Mesenchymal stem cell (in vitro differentiated cells and primary cell): ENCODE results near the gene DNAI2.

Experiments used
- DNase-seq: peaks from one replicate; pipeline ENCODE4 v3.0.0-alpha.2; 2013
- H2AFZ ChIP-seq: one replicate; pipeline ENCODE4 v1.6.1; 2013; ENCODE audit warnings: low read depth, mild to moderate bottlenecking, control low read depth, inconsistent platforms, low read length, moderate library complexity
- H2AK5ac ChIP-seq: 2 replicates; pipeline ENCODE4 v1.6.1; 2013; ENCODE audit warnings: low read length, moderate library complexity, mild to moderate bottlenecking, inconsistent platforms; ENCODE audit not compliant: severe bottlenecking
- H2BK120ac ChIP-seq: one replicate; pipeline ENCODE4 v1.6.1; 2013; ENCODE audit warnings: low read depth, mild to moderate bottlenecking, inconsistent platforms, low read length, moderate library complexity
- H2BK12ac ChIP-seq, 2 experiments: one replicate each; pipeline ENCODE4 v1.6.1; 2013; ENCODE audit warnings: inconsistent platforms in 2 of 2, low read length in 2 of 2, mild to moderate bottlenecking in 2 of 2, moderate library complexity in 2 of 2, control low read depth in 1 of 2
- H2BK15ac ChIP-seq: one replicate; pipeline ENCODE4 v1.6.1; 2013; ENCODE audit warnings: mild to moderate bottlenecking, low read depth, inconsistent platforms; ENCODE audit not compliant: poor library complexity, severe bottlenecking
- H2BK5ac ChIP-seq: 2 replicates; pipeline ENCODE4 v1.6.1; 2013; ENCODE audit warnings: low read depth, mild to moderate bottlenecking, low read length, control low read depth, inconsistent platforms; ENCODE audit not compliant: poor library complexity, severe bottlenecking
- H3K14ac ChIP-seq, 2 experiments: one replicate each; pipeline ENCODE4 v1.6.1; 2013; ENCODE audit warnings: inconsistent platforms in 2 of 2, low read length in 2 of 2, control low read depth in 1 of 2, mild to moderate bottlenecking in 1 of 2, moderate library complexity in 1 of 2
- H3K18ac ChIP-seq, 2 experiments: one replicate each; pipeline ENCODE4 v1.6.1; 2013; ENCODE audit warnings: inconsistent platforms in 2 of 2, low read length in 2 of 2, control low read depth in 1 of 2, low read depth in 1 of 2, mild to moderate bottlenecking in 1 of 2
- H3K23ac ChIP-seq, 2 experiments: one replicate each; pipeline ENCODE4 v1.6.1; 2013; ENCODE audit warnings: inconsistent platforms in 2 of 2, low read length in 2 of 2, mild to moderate bottlenecking in 2 of 2, moderate library complexity in 2 of 2, control low read depth in 1 of 2
- H3K27ac ChIP-seq: 2 replicates; pipeline ENCODE4 v1.5.1; 2013; ENCODE audit warnings: mild to moderate bottlenecking, moderate library complexity, low read length, control low read depth, inconsistent platforms; ENCODE audit not compliant: poor library complexity, severe bottlenecking
- H3K27me3 ChIP-seq, 2 experiments: 2 replicates each; pipeline versions ENCODE4 v1.6.1 to v1.7.0; 2013; ENCODE audit warnings: low read length in 2 of 2, mild to moderate bottlenecking in 2 of 2, moderate library complexity in 2 of 2, control low read depth in 1 of 2, inconsistent platforms in 1 of 2; ENCODE audit not compliant: control insufficient read depth in 1 of 2, insufficient read depth in 1 of 2
- H3K36me3 ChIP-seq, 2 experiments: 2 replicates each; pipeline versions ENCODE4 v1.6.1 to v1.7.0; 2013; ENCODE audit warnings: low read length in 2 of 2, control low read depth in 1 of 2, inconsistent platforms in 1 of 2, low read depth in 1 of 2, mild to moderate bottlenecking in 1 of 2; ENCODE audit not compliant: insufficient read depth in 2 of 2, control insufficient read depth in 1 of 2
- H3K4ac ChIP-seq, 2 experiments: one replicate each; pipeline ENCODE4 v1.6.1; 2013; ENCODE audit warnings: inconsistent platforms in 2 of 2, low read length in 2 of 2, mild to moderate bottlenecking in 2 of 2, moderate library complexity in 2 of 2, control low read depth in 1 of 2, low read depth in 1 of 2
- H3K4me1 ChIP-seq: 2 replicates; pipeline ENCODE4 v1.6.1; 2013; ENCODE audit warnings: low read depth, low read length, control low read depth; ENCODE audit not compliant: control insufficient read depth, insufficient read depth
- H3K4me2 ChIP-seq: 2 replicates; pipeline ENCODE4 v1.6.1; 2013; ENCODE audit warnings: low read length, mild to moderate bottlenecking, inconsistent platforms; ENCODE audit not compliant: poor library complexity, severe bottlenecking
- H3K4me3 ChIP-seq, 2 experiments: 2 replicates each; pipeline versions ENCODE4 v1.5.1 to v1.7.0; 2013; ENCODE audit warnings: low read length in 2 of 2, mild to moderate bottlenecking in 2 of 2, control low read depth in 1 of 2, low read depth in 1 of 2; ENCODE audit not compliant: insufficient read depth in 1 of 2
- H3K79me1 ChIP-seq: replicated peaks from 2 replicates; pipeline ENCODE4 v1.6.1; 2013; ENCODE audit warnings: mild to moderate bottlenecking, control low read depth, low read length, inconsistent platforms; ENCODE audit not compliant: poor library complexity, severe bottlenecking
- H3K9ac ChIP-seq: 2 replicates; pipeline ENCODE4 v1.7.0; 2013; ENCODE audit warnings: mild to moderate bottlenecking, low read length, moderate library complexity
- H3K9me3 ChIP-seq: 2 replicates; pipeline ENCODE4 v1.7.0; 2013; ENCODE audit warnings: mild to moderate bottlenecking, low read length; ENCODE audit not compliant: control insufficient read depth
- H4K8ac ChIP-seq: one replicate; pipeline ENCODE4 v1.6.1; 2013; ENCODE audit warnings: inconsistent platforms, mild to moderate bottlenecking, low read length, moderate library complexity
- H4K91ac ChIP-seq: one replicate; pipeline ENCODE4 v1.6.1; 2013; ENCODE audit warnings: mild to moderate bottlenecking, low read length, inconsistent platforms
- WGBS: methylation state at CpG from one replicate; pipeline ENCODE4 v1.1.7; 2013; ENCODE audit warnings: mixed read lengths; 5-methylcytosine and 5-hydroxymethylcytosine counted together

The DNAI2 gene

GRCh38 chr17:74353446-74354060, 79.5 kb downstream of the DNAI2 start:
- H2BK5ac ChIP-seq, result no peak overlapping the region
- peaks cover 4% of the 10 kb centered on the region for H3K4me1 ChIP-seq
- 78% methylated on average over 10 of the region's 10 CpGs for WGBS
- DNase-seq, result no peak
- H4K8ac ChIP-seq, result no peak overlapping the region
- no peak overlapping the region for H3K14ac ChIP-seq
- no peak overlapping the region for H2BK12ac ChIP-seq
- H2BK120ac ChIP-seq, result no peak overlapping the region
- H3K4me2 ChIP-seq, result no peak overlapping the region
- H3K79me1 ChIP-seq, result no peaks in the 10 kb centered on the region
- no peak overlapping the region for H2BK15ac ChIP-seq
- peaks cover 49 to 93% of the 10 kb centered on the region in 2 experiments for H3K27me3 ChIP-seq
- H3K23ac ChIP-seq, result no peak overlapping the region
- H3K9ac ChIP-seq, result no peak overlapping the region
- no peak overlapping the region for H3K4me3 ChIP-seq
- no peak overlapping the region for H3K18ac ChIP-seq
- no peak overlapping the region for H4K91ac ChIP-seq
- H3K4ac ChIP-seq, result no peak overlapping the region
- no peak overlapping the region for H2AFZ ChIP-seq
- H3K9me3 ChIP-seq, result no peaks in the 10 kb centered on the region
- no peak overlapping the region for H2AK5ac ChIP-seq
- H3K27ac ChIP-seq, result no peak overlapping the region
- no peaks in the 10 kb centered on the region for H3K36me3 ChIP-seq

GRCh38 chr17:74354123-74354522, 80.1 kb downstream of the DNAI2 start:
- H3K9ac ChIP-seq, result no peak overlapping the region
- H4K91ac ChIP-seq, result no peak overlapping the region
- H3K27me3 ChIP-seq, result peaks cover 50 to 94% of the 10 kb centered on the region in 2 experiments
- H3K27ac ChIP-seq, result no peak overlapping the region
- no peak overlapping the region for H4K8ac ChIP-seq
- DNase-seq, result no peak
- H3K9me3 ChIP-seq, result no peaks in the 10 kb centered on the region
- no peak overlapping the region for H3K23ac ChIP-seq
- H3K4ac ChIP-seq, result no peak overlapping the region
- H2BK15ac ChIP-seq, result no peak overlapping the region
- no peak overlapping the region for H2BK120ac ChIP-seq
- peaks cover 4% of the 10 kb centered on the region for H3K4me1 ChIP-seq
- H3K4me3 ChIP-seq, result no peak overlapping the region
- no peak overlapping the region for H3K14ac ChIP-seq
- H3K4me2 ChIP-seq, result no peak overlapping the region
- WGBS, result 17% methylated on average over 29 of the region's 29 CpGs
- H2AFZ ChIP-seq, result no peak overlapping the region
- no peak overlapping the region for H2BK12ac ChIP-seq
- no peaks in the 10 kb centered on the region for H3K36me3 ChIP-seq
- no peaks in the 10 kb centered on the region for H3K79me1 ChIP-seq
- no peak overlapping the region for H2BK5ac ChIP-seq
- H2AK5ac ChIP-seq, result no peak overlapping the region
- no peak overlapping the region for H3K18ac ChIP-seq

DNA sequence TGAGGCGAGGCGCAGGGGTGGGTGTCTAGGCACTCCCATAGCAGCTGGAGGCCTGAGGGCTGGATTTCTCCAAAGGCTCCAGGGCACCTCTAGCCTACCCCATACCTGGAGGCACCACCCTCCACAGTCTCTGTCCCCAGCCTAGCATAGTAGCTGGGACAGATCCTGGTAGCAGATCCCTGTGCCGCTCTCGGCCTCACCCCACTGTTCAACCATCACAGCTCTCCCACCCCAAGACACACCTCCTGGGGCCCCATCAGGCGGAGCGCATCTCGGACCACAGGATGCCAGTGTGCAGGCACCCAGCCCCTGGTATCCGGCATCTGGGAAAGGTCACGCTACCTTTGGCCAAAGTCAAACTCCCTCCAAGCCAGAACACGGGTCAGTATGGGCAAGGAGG, 80.5 kb downstream of the DNAI2 start:
- Histone ChIP-seq H3K23ac (no peak overlapping the region), H3K18ac (no peak overlapping the region), H2BK120ac (no peak overlapping the region), H3K27ac (no peak overlapping the region), H2AFZ (no peak overlapping the region), H2AK5ac (no peak overlapping the region), H2BK15ac (no peak overlapping the region), H3K36me3 (no peaks in the 10 kb centered on the region), H3K4ac (no peak overlapping the region), H3K79me1 (no peaks in the 10 kb centered on the region), H4K91ac (no peak overlapping the region), H2BK12ac (no peak overlapping the region), H3K9me3 (no peaks in the 10 kb centered on the region), H3K4me1 (peaks cover 4% of the 10 kb centered on the region), H3K9ac (no peak overlapping the region), H3K4me3 (no peak overlapping the region), H3K14ac (no peak overlapping the region), H4K8ac (no peak overlapping the region), H2BK5ac (no peak overlapping the region), H3K27me3 (peaks cover 52 to 94% of the 10 kb centered on the region in 2 experiments), H3K4me2 (no peak overlapping the region)
- 85% methylated on average over 7 of the region's 10 CpGs for WGBS
- no peak for DNase-seq

DNA sequence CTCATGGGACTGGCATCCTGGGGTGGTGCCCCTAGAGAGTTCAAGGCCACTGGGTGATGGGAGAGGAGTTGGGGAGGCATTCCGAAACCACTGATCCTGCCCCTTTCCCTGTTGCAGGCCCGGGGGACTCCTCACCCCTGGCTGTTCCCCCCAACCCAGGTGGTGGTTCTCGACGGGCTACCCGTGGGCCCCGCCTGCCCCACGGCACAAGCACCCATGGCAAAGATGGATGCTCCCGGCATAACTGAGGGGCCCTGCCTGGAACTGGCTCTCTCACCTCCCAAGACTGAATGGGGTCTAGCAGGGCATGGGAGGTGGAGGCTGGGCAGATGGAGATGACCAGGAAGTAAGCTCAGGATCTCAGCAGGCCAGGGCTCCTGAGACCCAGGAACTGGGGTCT, 81.0 kb downstream of the DNAI2 start:
- Histone ChIP-seq H2AK5ac (no peak overlapping the region), H3K9ac (no peak overlapping the region), H3K23ac (no peak overlapping the region), H2BK12ac (no peak overlapping the region), H2BK15ac (no peak overlapping the region), H4K91ac (no peak overlapping the region), H3K14ac (no peak overlapping the region), H4K8ac (no peak overlapping the region), H2AFZ (no peak overlapping the region), H2BK120ac (no peak overlapping the region), H3K36me3 (no peaks in the 10 kb centered on the region), H3K9me3 (no peaks in the 10 kb centered on the region), H3K27me3 (peaks cover 58 to 96% of the 10 kb centered on the region in 2 experiments), H3K4me3 (no peak overlapping the region), H3K4me1 (peaks cover 4% of the 10 kb centered on the region), H3K4ac (no peak overlapping the region), H2BK5ac (no peak overlapping the region), H3K79me1 (no peaks in the 10 kb centered on the region), H3K18ac (no peak overlapping the region), H3K4me2 (no peak overlapping the region), H3K27ac (no peak overlapping the region)
- DNase-seq, result no peak
- WGBS, result 93% methylated on average over 8 of the region's 8 CpGs
